IMR-90 (cell line): ENCODE data around the gene SNAPC1. TPM values are rescaled to one million over a fixed set of nuclear protein-coding genes. Genes with fewer than 3 reads are reported as not detected.

Source experiments
- ATAC-seq: fragments of 200-7000 bp; cut with Tn5 transposase; 2 replicates; pipeline ENCODE4 v1.9.1; 2020; ENCODE audit warnings: low read depth, mild to moderate bottlenecking, moderate library complexity
- BruUV-seq: library from RNA; stranded (reverse); fragments of 400-500 nt; replicated peaks from 2 replicates; lab custom pipeline; 2021; lab: Mats Ljungman, UMichigan
- CTCF ChIA-PET: fragments of 300-600 bp; formaldehyde crosslinking; extraction: SDS; loops from one replicate; lab custom pipeline; 2021; ENCODE audit warnings: antibody characterized with exemption; lab: Yijun Ruan, JAX
- POLR2A ChIA-PET: fragments of 300-600 bp; sonication (Branson Sonifier 250); formaldehyde crosslinking; loops from one replicate; lab custom pipeline; 2022; ENCODE audit warnings: antibody characterized with exemption; ENCODE audit not compliant: unreplicated experiment; lab: Charles Lee
- DNase-seq: peaks from one replicate; pipeline ENCODE4 v3.0.0; 2013
- H2AFZ ChIP-seq: replicated peaks from 2 replicates; pipeline ENCODE3; 2013; ENCODE audit warnings: low read length, mild to moderate bottlenecking; ENCODE audit not compliant: poor library complexity
- H2AK5ac ChIP-seq: 2 replicates; pipeline ENCODE4 v1.6.1; 2013; ENCODE audit warnings: low read depth, low read length, inconsistent platforms
- H2AK9ac ChIP-seq: replicated peaks from 2 replicates; pipeline ENCODE3; 2013; ENCODE audit warnings: mild to moderate bottlenecking, low read depth, low read length, moderate library complexity; ENCODE audit not compliant: poor library complexity
- H2BK120ac ChIP-seq: 2 replicates; pipeline ENCODE4 v1.6.1; 2013; ENCODE audit warnings: low read depth, low read length, inconsistent platforms
- H2BK15ac ChIP-seq: 3 replicates; pipeline ENCODE4 v1.6.1; 2013; ENCODE audit warnings: low read depth, low read length, inconsistent platforms
- H2BK20ac ChIP-seq: 2 replicates; pipeline ENCODE4 v1.6.1; 2013; ENCODE audit warnings: low read depth, mild to moderate bottlenecking, inconsistent platforms, low read length, moderate library complexity
- H2BK5ac ChIP-seq: 2 replicates; pipeline ENCODE4 v1.6.1; 2013; ENCODE audit warnings: mild to moderate bottlenecking, low read depth, low read length, inconsistent platforms; ENCODE audit not compliant: poor library complexity, severe bottlenecking
- H3K14ac ChIP-seq: replicated peaks from 2 replicates; pipeline ENCODE4 v1.6.1; 2013; ENCODE audit warnings: low read depth, low read length, inconsistent platforms
- H3K18ac ChIP-seq: 2 replicates; pipeline ENCODE4 v1.6.1; 2013; ENCODE audit warnings: low read depth, low read length, control low read depth
- H3K23ac ChIP-seq: 2 replicates; pipeline ENCODE4 v1.6.1; 2013; ENCODE audit warnings: low read depth, low read length, inconsistent platforms
- H3K27ac ChIP-seq: 2 replicates; pipeline ENCODE4 v1.5.1; 2013; ENCODE audit warnings: mild to moderate bottlenecking, control low read depth, low read length; ENCODE audit not compliant: insufficient read depth
- H3K27me3 ChIP-seq: 2 replicates; pipeline ENCODE4 v1.6.1; 2013; ENCODE audit warnings: low read length; ENCODE audit not compliant: control insufficient read depth, insufficient read depth
- H3K36me3 ChIP-seq: 2 replicates; pipeline ENCODE4 v1.6.1; 2013; ENCODE audit warnings: low read length, mixed read lengths; ENCODE audit not compliant: control insufficient read depth, insufficient read depth
- H3K4ac ChIP-seq: 2 replicates; pipeline ENCODE4 v1.6.1; 2013; ENCODE audit warnings: low read depth, low read length, inconsistent platforms
- H3K4me1 ChIP-seq: 2 replicates; pipeline ENCODE4 v1.6.1; 2013; ENCODE audit warnings: low read length, mixed read lengths; ENCODE audit not compliant: control insufficient read depth, insufficient read depth
- H3K4me2 ChIP-seq: 2 replicates; pipeline ENCODE4 v1.6.1; 2013; ENCODE audit warnings: low read depth, mild to moderate bottlenecking, control low read depth, low read length, moderate library complexity
- H3K4me3 ChIP-seq: 2 replicates; pipeline ENCODE4 v1.5.1; 2013; ENCODE audit warnings: low read depth, mild to moderate bottlenecking, control low read depth, low read length, moderate library complexity; ENCODE audit not compliant: insufficient read depth
- H3K56ac ChIP-seq: 2 replicates; pipeline ENCODE4 v1.6.1; 2013; ENCODE audit warnings: low read length, inconsistent platforms; ENCODE audit not compliant: insufficient read depth; ENCODE audit errors: extremely low read depth
- H3K79me1 ChIP-seq, 2 experiments: 2 replicates each; pipeline ENCODE4 v1.6.1; 2013; ENCODE audit warnings: low read length in 2 of 2, inconsistent platforms in 1 of 2, low read depth in 1 of 2
- H3K9ac ChIP-seq: 2 replicates; pipeline ENCODE4 v1.6.1; 2013; ENCODE audit warnings: low read depth, low read length, control low read depth
- H3K9me1 ChIP-seq: 2 replicates; pipeline ENCODE4 v1.6.1; 2013; ENCODE audit warnings: low read length, inconsistent platforms; ENCODE audit not compliant: insufficient read depth
- H3K9me3 ChIP-seq: 2 replicates; pipeline ENCODE4 v1.6.1; 2013; ENCODE audit warnings: low read length; ENCODE audit not compliant: control insufficient read depth, insufficient read depth
- H4K20me1 ChIP-seq: 2 replicates; pipeline ENCODE4 v1.6.1; 2013; ENCODE audit warnings: low read length, inconsistent platforms; ENCODE audit not compliant: insufficient read depth
- H4K5ac ChIP-seq: 2 replicates; pipeline ENCODE4 v1.6.1; 2013; ENCODE audit warnings: mild to moderate bottlenecking, low read depth, low read length, control low read depth
- H4K8ac ChIP-seq, 2 experiments: 2 replicates each; pipeline ENCODE4 v1.6.1; 2013; ENCODE audit warnings: low read depth in 2 of 2, low read length in 2 of 2, control low read depth in 1 of 2, inconsistent platforms in 1 of 2
- H4K91ac ChIP-seq: 2 replicates; pipeline ENCODE4 v1.6.1; 2013; ENCODE audit warnings: low read depth, low read length, inconsistent platforms; ENCODE audit not compliant: insufficient read depth
- BHLHE40 ChIP-seq: fragments of 150-350 bp; IDR thresholded peaks from 2 replicates; pipeline ENCODE4 v1.6.1; 2016; ENCODE audit warnings: mild to moderate bottlenecking, low read depth, low read length
- CEBPB ChIP-seq: IDR thresholded peaks from 2 replicates; pipeline ENCODE4 v1.6.1; 2012; ENCODE audit warnings: low read depth, low read length, improper control_type of control experiment
- CHD1 ChIP-seq: IDR thresholded peaks from 2 replicates; pipeline ENCODE4 v1.6.1; 2012; ENCODE audit warnings: low read depth, low read length, improper control_type of control experiment
- CTCF ChIP-seq: conservative IDR thresholded peaks from 2 replicates; pipeline ENCODE4 v1.5.1; 2012; ENCODE audit warnings: mild to moderate bottlenecking, low read depth, low read length, improper control_type of control experiment
- ELK1 ChIP-seq: fragments of 150-350 bp; IDR thresholded peaks from 2 replicates; pipeline ENCODE4 v1.6.1; 2016; ENCODE audit warnings: low read depth, mild to moderate bottlenecking, low read length, moderate library complexity, borderline replicate concordance
- FOS ChIP-seq: fragments of 150-350 bp; IDR thresholded peaks from 2 replicates; pipeline ENCODE4 v1.6.1; 2016; ENCODE audit warnings: low read depth, low read length
- MAFK ChIP-seq: IDR thresholded peaks from 2 replicates; pipeline ENCODE4 v1.6.1; 2012; ENCODE audit warnings: low read depth, low read length, improper control_type of control experiment
- MAZ ChIP-seq: IDR thresholded peaks from 2 replicates; pipeline ENCODE4 v1.6.1; 2012; ENCODE audit warnings: low read depth, mild to moderate bottlenecking, low read length, improper control_type of control experiment, moderate library complexity, borderline replicate concordance
- MXI1 ChIP-seq: IDR thresholded peaks from 2 replicates; pipeline ENCODE4 v1.6.1; 2012; ENCODE audit warnings: low read depth, mild to moderate bottlenecking, low read length, moderate library complexity, borderline replicate concordance
- NFE2L2 ChIP-seq: fragments of 150-350 bp; IDR thresholded peaks from 2 replicates; pipeline ENCODE4 v1.6.1; 2016; ENCODE audit warnings: low read depth, mild to moderate bottlenecking, low read length
- POLR2A ChIP-seq: IDR thresholded peaks from 2 replicates; pipeline ENCODE4 v1.6.1; 2012; ENCODE audit warnings: mild to moderate bottlenecking, low read depth, low read length
- RAD21 ChIP-seq: IDR thresholded peaks from 2 replicates; pipeline ENCODE4 v1.6.1; 2012; ENCODE audit warnings: low read length, improper control_type of control experiment
- RCOR1 ChIP-seq: IDR thresholded peaks from 2 replicates; pipeline ENCODE4 v1.6.1; 2012; ENCODE audit warnings: mild to moderate bottlenecking, low read length, improper control_type of control experiment; ENCODE audit not compliant: insufficient replicate concordance
- RFX5 ChIP-seq: IDR thresholded peaks from 2 replicates; pipeline ENCODE4 v1.8.0; 2012; ENCODE audit warnings: low read depth, mild to moderate bottlenecking, low read length, moderate library complexity
- SMC3 ChIP-seq: fragments of 150-350 bp; IDR thresholded peaks from 2 replicates; pipeline ENCODE4 v1.6.1; 2016; ENCODE audit warnings: low read depth, mild to moderate bottlenecking, antibody characterized with exemption, low read length, moderate library complexity
- USF2 ChIP-seq: fragments of 150-350 bp; IDR thresholded peaks from 2 replicates; pipeline ENCODE4 v1.6.1; 2017; ENCODE audit warnings: mild to moderate bottlenecking, antibody characterized with exemption, low read length, low read depth
- WGBS, 2 experiments: methylation state at CpG; one replicate each; pipeline versions ENCODE4 v1.1.5 to v1.1.7; 2013; ENCODE audit warnings: missing lambda C conversion rate in 2 of 2; ENCODE audit not compliant: insufficient read length in 1 of 2; ENCODE audit errors: extremely low coverage in 2 of 2; 5-methylcytosine and 5-hydroxymethylcytosine counted together
- dilution Hi-C: fragments of 300-500 bp; cut with HindIII; formaldehyde crosslinking; loops from one replicate; pipeline ENCODE4 v1.14.3; 2018; ENCODE audit warnings: low sequenced_read_pairs; ENCODE audit not compliant: unreplicated experiment
- in situ Hi-C: fragments of 300-500 bp; cut with MboI; formaldehyde crosslinking; loops from 3 replicates; pipeline ENCODE4 v1.14.3; 2019; ENCODE audit warnings: low sequenced_read_pairs, inconsistent platforms, mixed read lengths
- intact Hi-C: fragments of 100-400 bp; cut with micrococcal nuclease; formaldehyde crosslinking; loops from 2 replicates; pipeline ENCODE4 v1.10.0; 2022
- polyA plus RNA-seq, 3 experiments: library from polyadenylated mRNA; depleted of rRNA; stranded (reverse); fragments of >200 nt; gene quantifications; 2 replicates each; pipeline ENCODE4 v1.2.3, GENCODE V29; 2012; ENCODE audit warnings: low replicate concordance in 1 of 3
- total RNA-seq: library from RNA; depleted of rRNA; stranded (reverse); fragments of >200 nt; gene quantifications from 2 replicates; pipeline ENCODE4 v1.2.3, GENCODE V29; 2012

The SNAPC1 gene
- total and polyA plus RNA-seq, 2 of the 4 experiments (the other 2 are of a cell fraction) = 7.7 to 9.3 TPM

GRCh38 chr14:61768240-61768639 lies 6.0 kb downstream of the SNAPC1 start:
- POLR2A ChIA-PET = no interaction called here
- H3K9me1 ChIP-seq = peaks cover 2% of the 10 kb centered on the region; the same call in 1 of the 2 replicates
- no CpG with 5 or more reads among the region's 3 CpGs for WGBS, 2 experiments
- dilution Hi-C loops (no loop called here), in situ Hi-C loops (no loop called here), intact Hi-C loops (no loop called here)
- H3K4me2 ChIP-seq = no peak overlapping the region
- H2BK15ac ChIP-seq = no peak overlapping the region
- H4K5ac ChIP-seq = no peak overlapping the region
- no peaks in the 10 kb centered on the region for H3K27me3 ChIP-seq
- H3K36me3 ChIP-seq = peaks cover 21% of the 10 kb centered on the region
- no peak overlapping the region for H2BK120ac ChIP-seq
- H3K4me3 ChIP-seq = no peak overlapping the region
- no peak overlapping the region for H2AFZ ChIP-seq
- H2AK5ac ChIP-seq = no peak overlapping the region
- H3K56ac ChIP-seq = no peak overlapping the region
- no peak overlapping the region for H4K8ac ChIP-seq
- H2AK9ac ChIP-seq = no peak overlapping the region
- H4K20me1 ChIP-seq = 0 out of 2 replicates have a peak, but pooled peaks cover 4% of the 10 kb centered on the region
- TF ChIP-seq POLR2A (no peak), BHLHE40 (no peak), NFE2L2 (no peak), MXI1 (no peak), RFX5 (no peak), CTCF (no peak), CEBPB (no peak), FOS (no peak), RCOR1 (no peak), SMC3 (no peak), MAZ (no peak), RAD21 (no peak), CHD1 (no peak), USF2 (no peak), ELK1 (no peak), MAFK (no peak)
- DNase-seq (no peak), ATAC-seq (no peak)
- no peaks in the 10 kb centered on the region for H3K9me3 ChIP-seq
- H3K9ac ChIP-seq = no peak overlapping the region
- CTCF ChIA-PET = no interaction called here
- no peak overlapping the region for H3K14ac ChIP-seq
- H3K79me1 ChIP-seq = peaks cover 20 to 36% of the 10 kb centered on the region in 2 experiments
- H4K91ac ChIP-seq = no peak overlapping the region
- H3K4me1 ChIP-seq = peaks cover 8% of the 10 kb centered on the region
- H3K18ac ChIP-seq = no peak overlapping the region
- H3K4ac ChIP-seq = no peak overlapping the region
- H3K23ac ChIP-seq = no peak overlapping the region
- BruUV-seq = no TSS peak
- no peak overlapping the region for H3K27ac ChIP-seq
- no peak overlapping the region for H2BK20ac ChIP-seq
- H2BK5ac ChIP-seq = no peak overlapping the region
